Measurements from ENCODE around the gene EBLN1. TPM values are rescaled to one million over a fixed set of nuclear protein-coding genes. Genes with fewer than 3 reads are reported as not detected.
A peak's percentile ranks its signal among the peaks of the same experiment; 100 is the strongest.

The EBLN1 gene
- total and polyA plus RNA-seq, 2 of the 13 experiments (the other 11 are each of a cell fraction or from before 2014, with no cell fraction given): not detected

GRCh38 chr10:22228943-22229801 lies 11.4 kb upstream of the EBLN1 start (continued):
- TF ChIP-seq NONO (IDR thresholded peaks at IDR 0.05) (no peak), NONO (CRISPR knock-in tag; conservative IDR thresholded peaks at IDR 0.05) (peak; percentile 69), ZNF3 (CRISPR knock-in tag; IDR thresholded peaks at IDR 0.05) (no peak), ZNF75D (CRISPR knock-in tag; IDR thresholded peaks at IDR 0.05; ENCODE audit: borderline replicate concordance) (no peak; the same call in 1 of the 2 replicates), FOXO4 (CRISPR knock-in tag; conservative IDR thresholded peaks at IDR 0.05) (no peak), MAZ (IDR thresholded peaks at IDR 0.05; ENCODE audit: borderline replicate concordance, low read depth, low read length) (no peak), MAZ (CRISPR knock-in tag; IDR thresholded peaks at IDR 0.05; ENCODE audit: low read depth) (no peak), BCL6 (CRISPR knock-in tag; IDR thresholded peaks at IDR 0.05) (0 out of 2 replicates have a peak, but pooled peaks have one; percentile 32), KLF6 (CRISPR knock-in tag; IDR thresholded peaks at IDR 0.05) (no peak), FOSL1 (CRISPR knock-in tag; IDR thresholded peaks at IDR 0.05; ENCODE audit: borderline replicate concordance) (no peak), KLF11 (CRISPR knock-in tag; IDR thresholded peaks at IDR 0.05) (0 out of 2 replicates have a peak, but pooled peaks have one; percentile 50), NCOA2 (CRISPR knock-in tag; IDR thresholded peaks at IDR 0.05) (no peak; the same call in 1 of the 2 replicates), IKZF5 (CRISPR knock-in tag; IDR thresholded peaks at IDR 0.05) (peak; percentile 87), ZNF468 (CRISPR knock-in tag; IDR thresholded peaks at IDR 0.05) (no peak), CBX5 (CRISPR knock-in tag; IDR thresholded peaks at IDR 0.05; ENCODE audit: borderline replicate concordance) (peak; percentile 69; the same call in 1 of the 2 replicates), KAT7 (CRISPR knock-in tag; IDR thresholded peaks at IDR 0.05; ENCODE audit: borderline replicate concordance) (peak; percentile 88), PCBP1 (IDR thresholded peaks at IDR 0.05; ENCODE audit: borderline replicate concordance, low read depth, low read length) (no peak), GATAD1 (CRISPR knock-in tag; IDR thresholded peaks at IDR 0.05) (0 out of 2 replicates have a peak, but pooled peaks have one; percentile 41), SUZ12 (IDR thresholded peaks at IDR 0.05; ENCODE audit: low read depth, low read length) (no peak), TFAP4 (IDR thresholded peaks at IDR 0.05; ENCODE audit: borderline replicate concordance, low read depth) (no peak), IRF2 (CRISPR knock-in tag; IDR thresholded peaks at IDR 0.05) (peak; percentile 75; the same call in 1 of the 2 replicates), ZNF335 (CRISPR knock-in tag; IDR thresholded peaks at IDR 0.05) (0 out of 2 replicates have a peak, but pooled peaks have one; percentile 22), ZNF557 (CRISPR knock-in tag; IDR thresholded peaks at IDR 0.05) (no peak; the same call in 1 of the 2 replicates), CEBPG (CRISPR knock-in tag; IDR thresholded peaks at IDR 0.05) (peak; percentile 97), PAWR (CRISPR knock-in tag; IDR thresholded peaks at IDR 0.05; ENCODE audit: borderline replicate concordance) (no peak), ZKSCAN1 (IDR thresholded peaks at IDR 0.05; ENCODE audit: low read length) (peak; percentile 46; the same call in 1 of the 2 replicates), ZFP36L1 (CRISPR knock-in tag; IDR thresholded peaks at IDR 0.05) (no peak), TAF1 (CRISPR knock-in tag; IDR thresholded peaks at IDR 0.05) (no peak)
